Measurements from ENCODE around the gene TGFBR3.

The TGFBR3 gene

DNA sequence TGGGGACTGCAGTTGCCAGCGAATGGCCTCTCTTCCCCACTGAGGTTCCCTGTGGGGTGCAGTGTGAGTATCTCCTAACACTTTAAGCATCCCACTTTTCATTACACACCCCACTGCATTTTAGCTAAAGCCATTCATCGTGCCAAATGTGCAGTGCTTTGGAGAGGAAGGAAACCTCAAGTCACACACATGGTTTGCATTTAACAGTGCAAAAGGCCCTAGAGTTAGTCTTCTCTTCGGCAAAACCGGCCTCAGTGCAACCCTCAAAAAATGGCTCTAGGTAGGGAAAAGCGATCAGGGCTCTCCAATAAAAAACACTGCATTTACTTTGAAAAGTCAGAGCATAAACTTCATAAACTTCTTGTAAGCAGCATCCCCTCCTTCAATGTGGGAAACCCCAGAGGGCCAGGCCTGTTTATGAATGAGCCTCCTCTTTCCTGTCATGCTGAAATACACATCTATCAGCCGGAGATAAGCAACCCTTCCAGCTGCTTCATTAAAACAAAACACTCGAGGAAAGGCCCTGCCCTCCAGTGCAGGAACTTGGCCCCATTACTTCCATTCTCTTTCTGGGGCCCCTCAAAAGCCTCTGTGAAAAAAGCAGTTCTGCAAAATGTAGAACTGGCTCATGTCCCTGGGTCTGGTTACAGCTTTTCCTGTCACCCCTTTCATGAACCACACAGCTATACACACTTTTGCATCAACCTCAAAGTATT is 201.3 kb downstream of the TGFBR3 start:
- peak; percentile 51 for DNase-seq (ENCODE audit: extremely low read depth, low read depth)

DNA sequence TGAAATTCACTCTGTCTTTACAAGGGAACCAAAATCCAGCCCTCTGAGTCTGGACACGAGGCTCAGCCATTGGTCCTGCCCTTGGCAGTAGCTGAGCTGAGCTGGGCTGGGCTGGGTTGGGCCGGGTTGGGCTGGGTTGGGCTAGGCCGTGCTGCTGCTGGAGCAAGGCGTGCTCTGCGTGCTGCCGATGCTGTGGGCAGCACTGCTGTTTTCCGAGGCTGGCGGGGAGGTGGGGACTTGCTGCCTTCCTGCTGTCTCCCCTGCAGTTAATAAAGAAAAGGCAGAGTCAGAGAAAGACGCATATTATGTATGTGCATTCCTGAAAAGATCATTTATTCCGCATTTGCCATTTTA is 202.4 kb downstream of the TGFBR3 start:
- no peak for DNase-seq (ENCODE audit: extremely low read depth, low read depth)

More for the DNA sequence above, 201.3 kb downstream of the TGFBR3 start:
- TF ChIP-seq, protein P1, sequence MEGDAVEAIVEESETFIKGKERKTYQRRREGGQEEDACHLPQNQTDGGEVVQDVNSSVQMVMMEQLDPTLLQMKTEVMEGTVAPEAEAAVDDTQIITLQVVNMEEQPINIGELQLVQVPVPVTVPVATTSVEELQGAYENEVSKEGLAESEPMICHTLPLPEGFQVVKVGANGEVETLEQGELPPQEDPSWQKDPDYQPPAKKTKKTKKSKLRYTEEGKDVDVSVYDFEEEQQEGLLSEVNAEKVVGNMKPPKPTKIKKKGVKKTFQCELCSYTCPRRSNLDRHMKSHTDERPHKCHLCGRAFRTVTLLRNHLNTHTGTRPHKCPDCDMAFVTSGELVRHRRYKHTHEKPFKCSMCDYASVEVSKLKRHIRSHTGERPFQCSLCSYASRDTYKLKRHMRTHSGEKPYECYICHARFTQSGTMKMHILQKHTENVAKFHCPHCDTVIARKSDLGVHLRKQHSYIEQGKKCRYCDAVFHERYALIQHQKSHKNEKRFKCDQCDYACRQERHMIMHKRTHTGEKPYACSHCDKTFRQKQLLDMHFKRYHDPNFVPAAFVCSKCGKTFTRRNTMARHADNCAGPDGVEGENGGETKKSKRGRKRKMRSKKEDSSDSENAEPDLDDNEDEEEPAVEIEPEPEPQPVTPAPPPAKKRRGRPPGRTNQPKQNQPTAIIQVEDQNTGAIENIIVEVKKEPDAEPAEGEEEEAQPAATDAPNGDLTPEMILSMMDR (IDR thresholded peaks at IDR 0.05; ENCODE audit: low read depth, low read length, missing control alignments), result no peak
- H3K4me3 ChIP-seq (replicated peaks; ENCODE audit: low read depth, low read length), result no peak overlapping the region

DNA sequence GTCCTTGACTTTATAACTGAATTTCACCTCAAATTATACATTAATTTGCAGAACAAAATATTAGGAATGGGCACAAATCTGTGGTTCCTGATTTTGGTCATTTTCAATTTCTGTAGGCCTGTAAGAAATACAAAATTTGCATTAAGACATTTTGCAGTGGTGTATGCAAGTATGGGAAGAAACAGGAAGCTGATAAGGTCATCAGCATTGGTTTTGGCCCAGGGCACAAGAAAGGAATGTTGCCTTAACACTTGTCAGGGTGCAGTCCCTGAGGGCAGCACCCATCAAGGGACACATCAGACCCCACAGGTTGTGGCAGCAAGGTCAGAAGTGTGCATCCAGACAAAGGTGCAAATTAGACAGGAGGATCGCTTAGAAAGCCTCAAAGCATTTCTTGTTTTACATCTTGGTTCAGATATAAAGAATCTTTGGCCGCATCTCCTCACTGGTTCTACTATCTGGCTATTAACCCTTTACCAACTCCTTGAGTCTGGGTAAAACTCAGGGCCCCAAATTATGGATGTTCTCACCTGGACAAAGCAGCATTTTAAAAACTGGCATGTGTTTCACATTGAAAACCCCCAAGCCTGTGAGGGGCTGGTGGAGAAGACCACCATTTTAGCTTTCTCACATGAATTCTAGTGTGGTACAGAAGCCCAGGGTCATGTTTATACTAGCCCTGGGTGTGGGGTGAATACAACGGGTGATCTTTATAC is 202.9 kb downstream of the TGFBR3 start:
- no peak overlapping the region for H3K4me3 ChIP-seq (replicated peaks; ENCODE audit: low read depth, low read length)
- TF ChIP-seq, protein P1 (IDR thresholded peaks at IDR 0.05; ENCODE audit: low read depth, low read length, missing control alignments), result no peak
- DNase-seq (ENCODE audit: extremely low read depth, low read depth), result no peak

More for the DNA sequence above, 202.4 kb downstream of the TGFBR3 start:
- no peak overlapping the region for H3K4me3 ChIP-seq (replicated peaks; ENCODE audit: low read depth, low read length)
- TF ChIP-seq, protein P1 (IDR thresholded peaks at IDR 0.05; ENCODE audit: low read depth, low read length, missing control alignments), result no peak

DNA sequence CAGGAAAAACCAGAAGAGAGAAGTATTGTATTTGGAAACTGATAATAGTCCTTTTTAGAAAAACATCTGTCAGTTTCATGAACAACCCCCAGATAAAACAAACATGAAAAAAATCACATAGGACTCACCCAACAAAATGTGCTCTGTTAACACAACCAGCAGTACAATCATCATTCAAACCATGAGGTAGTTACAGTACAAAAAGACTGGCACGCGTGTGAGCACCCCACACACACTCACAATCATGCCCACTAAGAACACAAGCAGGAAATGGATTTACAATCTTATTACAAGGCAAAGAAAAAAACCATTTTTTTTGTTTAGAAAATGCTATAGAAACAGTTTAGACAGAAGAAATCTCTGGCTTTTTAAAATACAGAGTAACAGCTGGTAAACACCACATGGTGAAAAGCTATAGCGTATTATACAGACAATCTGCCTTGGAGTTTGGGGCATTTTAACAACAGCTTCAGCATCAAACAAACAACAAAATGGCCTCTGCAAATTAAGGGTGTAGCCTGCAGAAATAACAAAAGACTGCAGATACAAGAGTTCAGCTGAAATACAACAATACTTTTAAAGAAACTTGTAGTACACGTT is 205.3 kb downstream of the TGFBR3 start:
- no peak overlapping the region for H3K4me3 ChIP-seq (replicated peaks; ENCODE audit: low read depth, low read length)
- no peak for DNase-seq (ENCODE audit: extremely low read depth, low read depth)
- TF ChIP-seq, protein P1 (IDR thresholded peaks at IDR 0.05; ENCODE audit: low read depth, low read length, missing control alignments), result no peak

DNA sequence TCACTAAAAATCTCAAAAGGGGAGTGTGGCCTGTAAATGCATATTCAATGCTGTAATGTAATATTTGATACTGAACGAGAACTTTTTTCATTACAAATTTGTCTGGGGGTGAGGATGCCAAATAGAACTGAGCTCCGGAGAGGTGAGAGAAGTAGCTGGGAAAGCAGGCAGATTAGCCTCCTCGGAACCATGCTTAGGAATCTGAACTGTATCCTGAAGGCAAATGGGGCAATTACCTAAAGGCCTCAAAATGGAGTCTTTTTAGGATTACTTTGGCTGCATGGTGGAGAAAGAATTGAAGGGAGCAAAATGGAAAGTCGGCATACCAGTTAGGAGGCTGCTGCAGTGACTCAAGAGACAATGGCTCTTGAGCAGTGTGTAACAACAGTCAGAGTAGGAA is 206.5 kb downstream of the TGFBR3 start:
- no peak overlapping the region for H3K4me3 ChIP-seq (replicated peaks; ENCODE audit: low read depth, low read length)
- TF ChIP-seq, protein P1 (IDR thresholded peaks at IDR 0.05; ENCODE audit: low read depth, low read length, missing control alignments), result no peak
- no peak for DNase-seq (ENCODE audit: extremely low read depth, low read depth)

DNA sequence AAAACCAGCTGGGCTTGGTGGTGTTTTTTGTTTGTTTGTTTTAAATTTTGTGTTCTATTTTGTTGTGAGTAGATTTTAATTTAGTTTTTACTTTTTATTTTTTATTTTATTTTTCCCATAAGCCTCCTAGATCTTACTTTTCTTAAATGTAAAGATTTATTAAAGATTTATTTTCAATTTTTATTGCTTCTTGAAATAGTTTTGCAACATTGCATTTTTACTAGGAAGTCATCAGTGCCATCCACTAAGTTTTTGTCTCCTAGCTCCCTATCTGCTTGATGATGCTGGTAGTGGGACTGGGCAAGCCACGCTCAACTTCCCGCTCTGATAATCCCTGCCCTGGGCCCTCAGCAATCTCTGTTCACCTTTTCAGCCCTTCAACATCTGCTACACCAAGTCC is 209.9 kb downstream of the TGFBR3 start:
- no peak for DNase-seq (ENCODE audit: extremely low read depth, low read depth)
- H3K4me3 ChIP-seq (replicated peaks; ENCODE audit: low read depth, low read length), result no peak overlapping the region
- TF ChIP-seq, protein P1 (IDR thresholded peaks at IDR 0.05; ENCODE audit: low read depth, low read length, missing control alignments), result no peak
